HepG2 (cell line): ENCODE data around the gene DMRTC1.
"Not testable (repeated sequence)": the region's sequence is repeated elsewhere in the genome, so short reads cannot be mapped to it uniquely, and the experiment has no call there.

Experiments
- ARHGAP35 ChIP-seq: sonication (generic); formaldehyde crosslinking; IDR thresholded peaks from 2 replicates; pipeline ENCODE4 v1.9.0; 2022; ENCODE audit warnings: mild to moderate bottlenecking, inconsistent platforms, moderate library complexity, missing genetic modification reagents, borderline replicate concordance
- CBX5 ChIP-seq: sonication (generic); formaldehyde crosslinking; IDR thresholded peaks from 2 replicates; pipeline ENCODE4 v1.4.0; 2020; ENCODE audit warnings: missing genetic modification reagents, borderline replicate concordance
- ONECUT2 ChIP-seq: sonication (generic); formaldehyde crosslinking; IDR thresholded peaks from 2 replicates; pipeline ENCODE4 v1.4.0; 2020; ENCODE audit warnings: missing genetic modification reagents
- RAD51 ChIP-seq: fragments of 450-650 bp; IDR thresholded peaks from 2 replicates; pipeline ENCODE4 v1.6.1; 2016; ENCODE audit warnings: borderline replicate concordance
- TAF1 ChIP-seq: sonication (generic); formaldehyde crosslinking; IDR thresholded peaks from 2 replicates; pipeline ENCODE4 v1.4.0; 2020; ENCODE audit warnings: missing genetic modification reagents
- TARDBP ChIP-seq: sonication (generic); formaldehyde crosslinking; IDR thresholded peaks from 2 replicates; pipeline ENCODE4 v1.8.0; 2022; ENCODE audit warnings: mild to moderate bottlenecking, missing genetic modification reagents
- TBP ChIP-seq: sonication (generic); formaldehyde crosslinking; IDR thresholded peaks from 2 replicates; pipeline ENCODE4 v1.5.0; 2020; ENCODE audit warnings: missing genetic modification reagents
- ZFP37 ChIP-seq: sonication (generic); formaldehyde crosslinking; IDR thresholded peaks from 2 replicates; pipeline ENCODE4 v1.4.0; 2020; ENCODE audit warnings: missing genetic modification reagents, borderline replicate concordance
- ZFP62 ChIP-seq: sonication (generic); formaldehyde crosslinking; IDR thresholded peaks from 2 replicates; pipeline ENCODE4 v1.4.0; 2020; ENCODE audit warnings: missing genetic modification reagents
- ZNF124 ChIP-seq: sonication (generic); formaldehyde crosslinking; IDR thresholded peaks from 2 replicates; pipeline ENCODE4 v1.4.0; 2020; ENCODE audit warnings: missing genetic modification reagents
- ZNF138 ChIP-seq: sonication (generic); formaldehyde crosslinking; IDR thresholded peaks from 2 replicates; pipeline ENCODE4 v1.5.0; 2020; ENCODE audit warnings: mild to moderate bottlenecking, low read depth, missing genetic modification reagents
- ZNF430 ChIP-seq: sonication (generic); formaldehyde crosslinking; IDR thresholded peaks from 2 replicates; pipeline ENCODE4 v1.9.0; 2021; ENCODE audit warnings: mild to moderate bottlenecking, missing genetic modification reagents
- ZNF660 ChIP-seq: sonication (generic); formaldehyde crosslinking; IDR thresholded peaks from 2 replicates; pipeline ENCODE4 v1.5.1; 2020; ENCODE audit warnings: mild to moderate bottlenecking, low read depth, missing genetic modification reagents, borderline replicate concordance
- TF ChIP-seq, protein P1 (sequence below): sonication (generic); formaldehyde crosslinking; IDR thresholded peaks from 2 replicates; pipeline ENCODE4 v1.5.0; 2020; ENCODE audit warnings: mild to moderate bottlenecking, missing genetic modification reagents, moderate library complexity

DNA sequence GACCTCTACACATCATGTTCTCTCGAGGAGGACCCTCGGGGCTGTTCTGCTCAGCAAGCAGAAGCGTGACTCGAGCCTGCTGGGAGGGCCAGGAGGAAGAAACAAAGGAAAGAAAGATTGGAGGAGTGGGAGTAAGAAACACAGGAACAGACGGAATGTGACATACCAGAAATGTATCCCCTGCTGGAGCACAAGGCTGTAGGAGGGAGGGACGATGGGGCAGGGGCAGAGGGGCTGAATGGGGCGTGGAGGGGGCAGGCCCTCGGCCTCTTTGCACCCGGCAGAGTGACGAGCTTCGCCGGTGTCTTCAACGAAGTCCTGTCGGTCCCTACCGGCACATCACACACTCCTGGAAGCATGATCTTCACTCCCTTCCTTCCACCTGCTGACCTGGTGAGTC is 5.7 kb downstream of the DMRTC1 start, which contains the start of gene FAM236A:
- not testable (repeated sequence) for TF ChIP-seq ZFP37; ARHGAP35 (CRISPR knock-in tag); ONECUT2 (CRISPR knock-in tag); ZNF124; ZNF138 (CRISPR knock-in tag); ZNF430 (CRISPR knock-in tag); ZFP62 (CRISPR knock-in tag); CBX5 (CRISPR knock-in tag); ZNF660; TBP (CRISPR knock-in tag); TARDBP (CRISPR knock-in tag); RAD51; TAF1 (CRISPR knock-in tag)
- TF ChIP-seq, protein P1, sequence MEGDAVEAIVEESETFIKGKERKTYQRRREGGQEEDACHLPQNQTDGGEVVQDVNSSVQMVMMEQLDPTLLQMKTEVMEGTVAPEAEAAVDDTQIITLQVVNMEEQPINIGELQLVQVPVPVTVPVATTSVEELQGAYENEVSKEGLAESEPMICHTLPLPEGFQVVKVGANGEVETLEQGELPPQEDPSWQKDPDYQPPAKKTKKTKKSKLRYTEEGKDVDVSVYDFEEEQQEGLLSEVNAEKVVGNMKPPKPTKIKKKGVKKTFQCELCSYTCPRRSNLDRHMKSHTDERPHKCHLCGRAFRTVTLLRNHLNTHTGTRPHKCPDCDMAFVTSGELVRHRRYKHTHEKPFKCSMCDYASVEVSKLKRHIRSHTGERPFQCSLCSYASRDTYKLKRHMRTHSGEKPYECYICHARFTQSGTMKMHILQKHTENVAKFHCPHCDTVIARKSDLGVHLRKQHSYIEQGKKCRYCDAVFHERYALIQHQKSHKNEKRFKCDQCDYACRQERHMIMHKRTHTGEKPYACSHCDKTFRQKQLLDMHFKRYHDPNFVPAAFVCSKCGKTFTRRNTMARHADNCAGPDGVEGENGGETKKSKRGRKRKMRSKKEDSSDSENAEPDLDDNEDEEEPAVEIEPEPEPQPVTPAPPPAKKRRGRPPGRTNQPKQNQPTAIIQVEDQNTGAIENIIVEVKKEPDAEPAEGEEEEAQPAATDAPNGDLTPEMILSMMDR (CRISPR knock-in tag), result not testable (repeated sequence)
